Heart left ventricle (tissue), 16 donors: ENCODE measurements around the gene PKIB. TPM values are rescaled to one million over a fixed set of nuclear protein-coding genes. Genes with fewer than 3 reads are reported as not detected.

Experiments used
- ATAC-seq, 4 donors: fragments of 200-7000 bp; cut with Tn5 transposase; one replicate each; pipeline ENCODE4 v1.9.1; 2020 to 2022; ENCODE audit warnings: moderate library complexity in 4 of 4, mild to moderate bottlenecking in 3 of 4, moderate number of reproducible peaks in 1 of 4
- DNase-seq, 5 donors: peaks; one replicate each; pipeline ENCODE4 v3.0.0-alpha.2; 2020
- H3K27ac ChIP-seq, 12 donors: fragments of 200-600 bp; sonication (generic) in 4 of 12; one replicate each; pipeline versions ENCODE4 v1.5.0 to v1.8.0; 2016 to 2022; ENCODE audit warnings: mild to moderate bottlenecking in 2 of 12
- H3K27me3 ChIP-seq, 9 donors: fragments of 200-600 bp; sonication (generic) in 2 of 9; one replicate each; pipeline versions ENCODE4 v1.5.1 to v1.8.0; 2016 to 2022; ENCODE audit warnings: mild to moderate bottlenecking in 3 of 9
- H3K36me3 ChIP-seq, 9 donors: fragments of 200-600 bp; sonication (generic) in 2 of 9; one replicate each; pipeline versions ENCODE4 v1.5.0 to v1.8.0; 2018 to 2022; ENCODE audit warnings: mild to moderate bottlenecking in 2 of 9
- H3K4me1 ChIP-seq, 12 donors: fragments of 200-600 bp; sonication (generic) in 4 of 12; one replicate each; pipeline versions ENCODE4 v1.5.0 to v1.8.0; 2016 to 2022; ENCODE audit warnings: mild to moderate bottlenecking in 3 of 12
- H3K4me3 ChIP-seq, 12 donors: fragments of 200-600 bp; sonication (generic) in 4 of 12; one replicate each; pipeline versions ENCODE4 v1.5.0 to v1.8.0; 2017 to 2022; ENCODE audit warnings: mild to moderate bottlenecking in 9 of 12, moderate library complexity in 4 of 12
- H3K9me3 ChIP-seq, 12 donors: fragments of 200-600 bp; sonication (generic) in 4 of 12; one replicate each; pipeline versions ENCODE4 v1.5.0 to v1.8.0; 2016 to 2022; ENCODE audit warnings: mild to moderate bottlenecking in 1 of 12
- POLR2A ChIP-seq, 2 donors: fragments of 450-650 bp; IDR thresholded peaks; one replicate each; pipeline ENCODE4 v1.6.1; 2017; ENCODE audit warnings: antibody characterized with exemption in 2 of 2, mild to moderate bottlenecking in 2 of 2, moderate library complexity in 2 of 2
- WGBS, 4 donors: extraction: QIAGEN DNeasy Blood & Tissue Kit in 2 of 4; methylation state at CpG; one replicate each; pipeline versions ENCODE4 v1.1.5 to v1.1.7; 2013 to 2018; 5-methylcytosine and 5-hydroxymethylcytosine counted together
- intact Hi-C, 10 donors: fragments of 100-400 bp; cut with DNase I; formaldehyde crosslinking; loops; one replicate each; pipeline versions ENCODE4 v1.11.1 to v1.14.2; 2022
- polyA plus RNA-seq, 2 donors: library from polyadenylated mRNA; stranded (reverse); fragments of 200-250 nt; gene quantifications; one replicate each; pipeline ENCODE4 v1.2.3, GENCODE V29; 2013
- total RNA-seq, 9 donors: library from RNA; depleted of rRNA in 2 of 9; stranded (reverse); fragments of >200 nt in 2 of 9; fragmentation: NEBNext Ultra II Directional in 3 of 9; extraction: Animal tissue kit (Norgen Biotek cat#: 25700) in 3 of 9; gene quantifications; one replicate each; pipeline versions ENCODE4 v1.1.0 to v1.2.4, GENCODE V29; 2016 to 2023
- TF ChIP-seq, protein P1 (sequence below), 12 donors: fragments of 200-600 bp; sonication (generic) in 4 of 12; IDR thresholded peaks; one replicate each; pipeline versions ENCODE4 v1.5.0 to v1.8.0; 2018 to 2022; ENCODE audit warnings: antibody characterized with exemption in 12 of 12, mild to moderate bottlenecking in 5 of 12
- donor health status: ischemic (EF 13 %, LVEDD 7.1; RV severe dilation, severe dysfunction).
- donor health status: healthy with polysubstance abuse.
- donor health status: DM: no; HTN: yes; CAD: no.
- donor health status: DM: no; HTN: no; CAD: no.
- donor health status: ischemic (EF 25% LVEDD 6.9; RV normal size, moderate dysfunction).
- donor health status: ischemic (EF 25% LVEDD 5.7; RV mildly dilated, moderate dysfunction).
- donor health status: healthy.
- donor health status: DM: yes; HTN: yes; CAD: no.
- donor health status: ischemic (EF 35%, LVEDD 5.7; RV mildly dilated, moderate dysfunction).
- donor health status: nonischemic (EF 11% LVEDD 7.7; RV severe dilation, severe dysfunction).
- donor health status: DM: yes; HTN: yes; CAD: no.
- donor health status: PGD.
- donor health status: ischemic (EF 29% LVEDD 5.4; RV normal size, mild dysfunction).
- donor health status: nonischemic (EF 23%, LVEDD 6.1; RV moderate dilation, normal function).

PKIB gene
- total and polyA plus RNA-seq, 11 donors, result 0.27 to 0.96 (median 0.50) TPM; not detected in 4

DNA sequence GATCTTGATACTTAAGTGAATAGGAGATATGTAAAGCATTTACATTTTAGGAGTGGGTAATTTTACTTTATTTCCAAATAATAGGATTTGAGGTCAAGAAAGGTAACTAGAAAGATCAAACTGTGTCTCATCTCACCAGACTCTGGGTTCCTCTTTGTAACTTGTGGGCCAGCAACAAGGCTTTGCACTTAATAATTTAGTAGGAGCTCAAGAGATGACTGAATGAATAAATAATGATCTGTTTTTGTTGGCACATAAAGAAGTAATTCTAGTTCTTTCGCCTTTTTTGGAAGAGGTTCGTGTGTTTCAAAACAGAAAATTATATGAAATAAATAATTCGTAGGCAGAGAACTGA lies 101.9 kb downstream of the PKIB start:
- intact Hi-C loops, result no loop called here
- Histone ChIP-seq H3K27ac (no peak overlapping the region), H3K27me3 (peaks cover 0 to 15% (median 0%) of the 10 kb centered on the region in 9 donors), H3K4me1 (peaks cover 0 to 8% (median 0%) of the 10 kb centered on the region in 12 donors), H3K4me3 (no peak overlapping the region), H3K36me3 (no peaks in the 10 kb centered on the region), H3K9me3 (no peaks in the 10 kb centered on the region)
- TF ChIP-seq, protein P1, sequence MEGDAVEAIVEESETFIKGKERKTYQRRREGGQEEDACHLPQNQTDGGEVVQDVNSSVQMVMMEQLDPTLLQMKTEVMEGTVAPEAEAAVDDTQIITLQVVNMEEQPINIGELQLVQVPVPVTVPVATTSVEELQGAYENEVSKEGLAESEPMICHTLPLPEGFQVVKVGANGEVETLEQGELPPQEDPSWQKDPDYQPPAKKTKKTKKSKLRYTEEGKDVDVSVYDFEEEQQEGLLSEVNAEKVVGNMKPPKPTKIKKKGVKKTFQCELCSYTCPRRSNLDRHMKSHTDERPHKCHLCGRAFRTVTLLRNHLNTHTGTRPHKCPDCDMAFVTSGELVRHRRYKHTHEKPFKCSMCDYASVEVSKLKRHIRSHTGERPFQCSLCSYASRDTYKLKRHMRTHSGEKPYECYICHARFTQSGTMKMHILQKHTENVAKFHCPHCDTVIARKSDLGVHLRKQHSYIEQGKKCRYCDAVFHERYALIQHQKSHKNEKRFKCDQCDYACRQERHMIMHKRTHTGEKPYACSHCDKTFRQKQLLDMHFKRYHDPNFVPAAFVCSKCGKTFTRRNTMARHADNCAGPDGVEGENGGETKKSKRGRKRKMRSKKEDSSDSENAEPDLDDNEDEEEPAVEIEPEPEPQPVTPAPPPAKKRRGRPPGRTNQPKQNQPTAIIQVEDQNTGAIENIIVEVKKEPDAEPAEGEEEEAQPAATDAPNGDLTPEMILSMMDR (IDR thresholded peaks at IDR 0.05), result no peak
- TF ChIP-seq POLR2A (IDR thresholded peaks at IDR 0.05), result no peak
- ATAC-seq, result no peak
- no peak for DNase-seq
- WGBS, 4 donors, result 29 to 42% (median 34%) methylated on average over 3 of the region's 3 CpGs

DNA sequence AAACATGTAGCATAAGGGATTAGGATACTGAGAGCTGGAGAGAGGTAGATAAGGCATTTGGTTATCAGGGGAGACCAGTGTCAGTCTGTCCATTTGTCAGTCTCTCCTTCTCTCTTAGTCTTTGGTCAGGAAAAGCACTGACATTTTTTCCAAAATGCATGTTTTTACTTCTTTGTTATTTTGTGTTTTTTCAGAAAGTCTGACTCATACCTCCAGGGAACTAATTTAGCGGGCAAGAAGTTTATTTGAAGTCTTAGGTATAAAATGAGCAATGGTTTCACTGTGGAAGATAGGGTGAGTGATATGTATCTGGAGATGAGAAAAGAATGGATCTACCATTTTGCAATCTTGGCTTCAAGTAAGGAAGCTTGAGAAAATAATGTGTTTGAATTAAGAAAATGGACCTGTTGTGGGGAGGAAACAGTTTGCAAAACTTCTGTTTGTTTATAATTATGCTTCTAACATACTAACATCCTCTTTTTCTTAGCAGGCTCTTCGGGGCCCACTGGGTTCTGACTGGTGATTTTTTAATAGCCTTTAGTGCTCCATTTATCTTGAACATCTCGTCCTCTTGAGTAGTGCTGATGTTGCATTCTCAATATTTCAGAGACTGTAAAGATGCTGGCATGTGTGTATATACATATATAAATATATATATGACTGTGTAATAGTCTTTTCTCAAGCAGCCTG lies 102.4 kb downstream of the PKIB start:
- intact Hi-C loops, result no loop called here
- Histone ChIP-seq H3K4me3 (no peak overlapping the region), H3K27ac (no peak overlapping the region), H3K4me1 (peaks cover 0 to 8% (median 0%) of the 10 kb centered on the region in 12 donors), H3K27me3 (peaks cover 0 to 13% (median 0%) of the 10 kb centered on the region in 9 donors), H3K9me3 (no peaks in the 10 kb centered on the region), H3K36me3 (no peaks in the 10 kb centered on the region)
- ATAC-seq (no peak), DNase-seq (no peak)
- TF ChIP-seq, protein P1 (IDR thresholded peaks at IDR 0.05), result no peak
- no peak for TF ChIP-seq POLR2A (IDR thresholded peaks at IDR 0.05)
- 51 to 67% (median 66%) methylated on average over 3 of the region's 3 CpGs for WGBS, 4 donors

DNA sequence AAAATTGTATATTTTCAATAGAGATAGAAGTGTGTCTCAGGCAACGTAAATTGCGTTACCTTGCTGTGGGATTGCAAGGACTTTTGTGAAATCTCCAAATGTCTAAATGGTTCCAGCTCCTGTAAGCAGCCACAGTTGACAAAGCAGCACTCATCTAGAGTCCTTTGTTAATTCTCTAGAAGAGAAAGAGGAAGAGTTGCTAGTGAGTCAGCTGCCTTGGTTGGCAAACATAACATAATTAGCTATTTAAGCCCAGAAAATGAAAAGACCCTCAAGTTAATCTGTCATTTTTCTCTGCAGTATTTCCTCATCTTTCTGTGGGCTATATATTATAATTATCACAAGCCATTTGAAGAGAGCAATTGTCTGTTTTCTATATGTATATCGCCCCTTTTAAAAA lies 102.9 kb downstream of the PKIB start:
- Histone ChIP-seq H3K4me1 (peaks cover 0 to 8% (median 0%) of the 10 kb centered on the region in 12 donors), H3K27ac (no peak overlapping the region), H3K4me3 (no peak overlapping the region), H3K9me3 (no peaks in the 10 kb centered on the region), H3K36me3 (no peaks in the 10 kb centered on the region), H3K27me3 (peaks cover 0 to 8% (median 0%) of the 10 kb centered on the region in 9 donors)
- no peak for DNase-seq
- no peak for ATAC-seq
- intact Hi-C loops, result no loop called here
- 83 to 88% (median 86%) methylated on average over 3 of the region's 3 CpGs for WGBS, 4 donors
- TF ChIP-seq, protein P1 (IDR thresholded peaks at IDR 0.05), result no peak
- no peak for TF ChIP-seq POLR2A (IDR thresholded peaks at IDR 0.05)

DNA sequence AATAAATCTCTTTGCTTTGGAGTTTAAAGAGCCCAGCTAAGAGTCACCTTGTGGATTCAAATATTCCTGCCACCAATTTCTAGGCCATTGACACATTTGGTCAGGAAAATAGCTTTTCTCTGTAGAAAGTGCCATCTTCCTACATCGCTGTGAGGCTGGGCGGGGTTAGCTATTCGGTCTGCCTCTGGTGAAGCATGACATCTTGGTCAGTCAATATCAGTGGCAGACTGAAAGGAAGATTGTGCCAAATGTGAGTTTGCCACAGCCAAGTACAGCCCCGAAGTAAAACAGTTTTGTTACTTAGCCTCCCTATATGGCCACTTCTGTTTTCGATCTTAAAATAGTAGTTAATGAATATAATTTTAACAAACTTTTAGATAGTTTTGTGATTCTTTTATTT lies 103.9 kb downstream of the PKIB start:
- Histone ChIP-seq H3K27me3 (no peaks in the 10 kb centered on the region), H3K4me1 (peaks cover 0 to 8% (median 0%) of the 10 kb centered on the region in 12 donors), H3K36me3 (no peaks in the 10 kb centered on the region), H3K4me3 (no peak overlapping the region), H3K27ac (no peak overlapping the region), H3K9me3 (no peaks in the 10 kb centered on the region)
- 83 to 90% (median 87%) methylated on average over 5 of the region's 5 CpGs for WGBS, 4 donors
- DNase-seq (no peak), ATAC-seq (no peak)
- TF ChIP-seq, protein P1 (IDR thresholded peaks at IDR 0.05), result no peak
- no peak for TF ChIP-seq POLR2A (IDR thresholded peaks at IDR 0.05)
- intact Hi-C loops, result no loop called here
